RKO (cell line): ENCODE data around the gene CCDC137.

ENCODE experiments used
- DNase-seq: peaks from one replicate; pipeline ENCODE4 v3.0.0-alpha.2; 2016; ENCODE audit warnings: low spot score

Gene CCDC137

GRCh38 chr17:81701288-81702071 lies 34.9 kb downstream of the CCDC137 start:
- DNase-seq, result peak; percentile 54

GRCh38 chr17:81702934-81703746 lies 36.6 kb downstream of the CCDC137 start, which contains the start of gene MRPL12:
Gene MRPL12 (plus strand): TSS chr17:81703367. CDS start chr17:81703502, 135 bp downstream.
- peak; percentile 93 for DNase-seq

GRCh38 chr17:81703747-81704654 lies 37.5 kb downstream of the CCDC137 start:
- no peak for DNase-seq

- DNase-seq, result no peak
Measured at GRCh38 chr17:81705518-81706231, 39.1 kb downstream of the CCDC137 start.

GRCh38 chr17:81706232-81706611 lies 39.7 kb downstream of the CCDC137 start:
- DNase-seq, result no peak

GRCh38 chr17:81706757-81707624 lies 40.5 kb downstream of the CCDC137 start:
- DNase-seq, result no peak

GRCh38 chr17:81707725-81708646 lies 41.4 kb downstream of the CCDC137 start:
- no peak for DNase-seq

GRCh38 chr17:81708739-81709185 lies 42.2 kb downstream of the CCDC137 start:
- DNase-seq, result no peak

GRCh38 chr17:81710514-81711308 lies 44.2 kb downstream of the CCDC137 start:
- no peak for DNase-seq

GRCh38 chr17:81711814-81712467 lies 45.4 kb downstream of the CCDC137 start, which contains the start of gene SLC25A10:
Gene SLC25A10 (plus strand): TSS chr17:81712284. CDS start chr17:81712427, 143 bp downstream.
- peak; percentile 90 for DNase-seq

GRCh38 chr17:81712468-81713003 lies 46.0 kb downstream of the CCDC137 start:
- DNase-seq, result peak; percentile 61

- DNase-seq, result peak; percentile 41
Measured at GRCh38 chr17:81713004-81713555, 46.5 kb downstream of the CCDC137 start.

GRCh38 chr17:81713556-81714411 lies 47.2 kb downstream of the CCDC137 start:
- DNase-seq, result peak; percentile 69

GRCh38 chr17:81714412-81715106 lies 48.0 kb downstream of the CCDC137 start:
- DNase-seq, result no peak

GRCh38 chr17:81715107-81715871 lies 48.8 kb downstream of the CCDC137 start:
- no peak for DNase-seq
